GM12878 (cell line): Measurements from ENCODE around the gene GPR39. TPM values are rescaled to one million over a fixed set of nuclear protein-coding genes. Genes with fewer than 3 reads are reported as not detected.

ENCODE experiments used
- ATAC-seq: fragments of 200-7000 bp; cut with Tn5 transposase; 3 replicates; pipeline ENCODE4 v1.9.1; 2020; ENCODE audit warnings: mild to moderate bottlenecking, moderate library complexity
- BruUV-seq: library from RNA; stranded (reverse); fragments of 400-500 nt; replicated peaks from 2 replicates; lab custom pipeline; 2021; lab: Mats Ljungman, UMichigan
- CTCF ChIA-PET: fragments of 300-600 bp; sonication (Branson Sonifier 250); formaldehyde crosslinking; extraction: SDS; loops from one replicate; lab custom pipeline; 2021; ENCODE audit warnings: inconsistent platforms; lab: Yijun Ruan, JAX
- POLR2A ChIA-PET: fragments of 350-600 bp; formaldehyde crosslinking; extraction: SDS; loops from one replicate; lab custom pipeline; 2021; ENCODE audit warnings: inconsistent platforms; lab: Charles Lee
- RAD21 ChIA-PET: fragments of 300-600 bp; sonication (Branson Sonifier 250); formaldehyde crosslinking; loops from one replicate; lab custom pipeline; 2023; ENCODE audit warnings: antibody characterized with exemption; ENCODE audit not compliant: unreplicated experiment; lab: Charles Lee
- SMC1A ChIA-PET: fragments of 300-600 bp; sonication (Branson Sonifier 250); formaldehyde crosslinking; loops from one replicate; lab custom pipeline; 2023; ENCODE audit not compliant: unreplicated experiment, uncharacterized antibody; lab: Charles Lee
- DNase-seq: peaks from one replicate; pipeline ENCODE4 v3.0.0-alpha.2; 2011; ENCODE audit warnings: low read depth, low spot score
- FAIRE-seq: peaks from 3 replicates; lab custom pipeline; 2011; peaks lifted over from hg19 to GRCh38; lab: Jason Lieb, UNC
- H2AFZ ChIP-seq: 2 replicates; pipeline ENCODE4 v1.6.0; 2011; ENCODE audit warnings: low read depth, low read length, control low read depth; ENCODE audit not compliant: control insufficient read depth
- H3K27ac ChIP-seq: 2 replicates; pipeline ENCODE4 v1.5.1; 2011; ENCODE audit warnings: control low read depth; ENCODE audit not compliant: control insufficient read depth, insufficient read depth
- H3K27me3 ChIP-seq, 2 experiments: replicated peaks in 1 of 2; 2 replicates each; pipeline versions ENCODE4 v1.6.0 to v1.6.1; 2011; ENCODE audit warnings: low read length in 1 of 2; ENCODE audit not compliant: control insufficient read depth in 2 of 2, insufficient read depth in 2 of 2
- H3K36me3 ChIP-seq, 2 experiments: 2 replicates each; pipeline ENCODE4 v1.5.1; 2011; ENCODE audit warnings: low read length in 1 of 2; ENCODE audit not compliant: control insufficient read depth in 2 of 2, insufficient read depth in 2 of 2
- H3K4me1 ChIP-seq: 2 replicates; pipeline ENCODE4 v1.6.1; 2011; ENCODE audit warnings: mild to moderate bottlenecking, low read length, moderate library complexity, mixed read lengths; ENCODE audit not compliant: control insufficient read depth, insufficient read depth
- H3K4me2 ChIP-seq: 2 replicates; pipeline ENCODE4 v1.6.0; 2011; ENCODE audit warnings: control low read depth; ENCODE audit not compliant: control insufficient read depth, insufficient read depth
- H3K4me3 ChIP-seq: fragments of 200-600 bp; sonication (generic); 2 replicates; pipeline ENCODE4 v1.5.1; 2016
- H3K79me2 ChIP-seq: 2 replicates; pipeline ENCODE4 v1.6.0; 2011; ENCODE audit warnings: low read length; ENCODE audit not compliant: control insufficient read depth, insufficient read depth
- H3K9ac ChIP-seq: 2 replicates; pipeline ENCODE4 v1.8.0; 2011; ENCODE audit warnings: low read length, control low read depth, mixed read lengths; ENCODE audit not compliant: control insufficient read depth, insufficient read depth
- H3K9me3 ChIP-seq: replicated peaks from 3 replicates; pipeline ENCODE4 v1.5.1; 2011; ENCODE audit warnings: mild to moderate bottlenecking, low read length; ENCODE audit not compliant: control insufficient read depth, insufficient read depth
- H4K20me1 ChIP-seq: 2 replicates; pipeline ENCODE4 v1.6.0; 2011; ENCODE audit not compliant: control insufficient read depth, insufficient read depth
- KDM1A ChIP-seq: fragments of 200-600 bp; sonication (generic); IDR thresholded peaks from 2 replicates; pipeline ENCODE4 v1.6.1; 2016; ENCODE audit warnings: borderline replicate concordance
- SIX5 ChIP-seq: IDR thresholded peaks from 2 replicates; pipeline ENCODE4 v1.6.1; 2011; ENCODE audit warnings: mild to moderate bottlenecking, low read depth, low read length, moderate library complexity; ENCODE audit not compliant: severe bottlenecking
- SMAD1 ChIP-seq: fragments of 450-650 bp; IDR thresholded peaks from 2 replicates; pipeline ENCODE4 v1.6.1; 2018; ENCODE audit warnings: mild to moderate bottlenecking, low read depth; ENCODE audit not compliant: partially characterized antibody
- ZNF207 ChIP-seq: fragments of 450-650 bp; IDR thresholded peaks from 2 replicates; pipeline ENCODE4 v1.6.1; 2014; ENCODE audit warnings: antibody characterized with exemption, mild to moderate bottlenecking, borderline replicate concordance
- WGBS: methylation state at CpG from one replicate; pipeline ENCODE4 v1.1.6; 2016; ENCODE audit warnings: low lambda C conversion rate; ENCODE audit not compliant: insufficient replicate concordance, insufficient coverage; ENCODE audit errors: missing lambda C conversion rate; 5-methylcytosine and 5-hydroxymethylcytosine counted together
- in situ Hi-C: fragments of 300-500 bp; cut with MboI; formaldehyde crosslinking; loops from 9 replicates; pipeline ENCODE4 v1.14.3; 2018; ENCODE audit warnings: mixed read lengths
- intact Hi-C: fragments of 100-400 bp; cut with micrococcal nuclease; formaldehyde crosslinking; loops from one replicate; pipeline ENCODE4 v1.14.2; 2022; ENCODE audit not compliant: unreplicated experiment
- polyA plus RNA-seq, 11 experiments: library from polyadenylated mRNA; depleted of rRNA in 4 of 11; unstranded in 6 of 11; stranded (reverse) in 5 of 11; fragments of >200 nt; fragmentation: Nextera tagmentation in 4 of 11; fragmentation: Illumina TruSeq in 1 of 11; extraction: Ambion mirVana in 4 of 11; extraction: Trizol in 1 of 11; gene quantifications; 1 replicate in 1 of 11; 2 replicates in 10 of 11; pipeline versions ENCODE4 v1.2.1 to v1.2.3, GENCODE V29; 2011 to 2016; ENCODE audit warnings: inconsistent platforms in 2 of 11, missing spikeins in 2 of 11, low read depth in 1 of 11
- total RNA-seq, 4 experiments: library from RNA; depleted of rRNA in 3 of 4; stranded (reverse); fragments of >200 nt in 3 of 4; fragmentation: Illumina TruSeq in 1 of 4; extraction: Trizol in 1 of 4; gene quantifications; 2 replicates each; pipeline versions ENCODE4 v1.2.1 to v1.2.3, GENCODE V29; 2013 to 2021
- TF ChIP-seq, protein P1 (sequence below): fragments of 450-650 bp; IDR thresholded peaks from 2 replicates; pipeline ENCODE4 v1.6.1; 2017; ENCODE audit warnings: mild to moderate bottlenecking

The GPR39 gene
- total and polyA plus RNA-seq, 10 of the 15 experiments (the other 5 are each of a cell fraction or from before 2014, with no cell fraction given) = 0.05 to 0.23 TPM; not detected in 8

DNA sequence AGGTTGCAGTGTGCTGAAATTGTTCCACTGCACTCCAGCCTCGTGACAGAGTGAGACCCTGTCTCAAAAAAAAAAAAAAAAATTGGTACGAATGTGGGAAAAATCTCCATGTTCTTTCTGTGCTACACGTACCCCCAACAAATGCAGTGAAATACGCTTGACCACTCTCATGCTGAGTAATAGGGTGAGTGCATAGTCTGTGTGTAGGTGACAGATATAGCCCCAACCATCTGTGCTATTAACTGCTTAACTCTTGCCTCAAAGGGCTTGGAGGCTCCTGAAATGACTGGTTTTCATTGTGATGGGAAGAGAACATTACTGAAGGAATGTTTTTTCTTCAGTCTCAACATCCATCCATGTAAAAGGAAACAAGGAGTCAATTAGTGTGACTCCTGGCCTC lies 237.7 kb downstream of the GPR39 start:
- RAD21 ChIA-PET = no interaction called here
- no TSS peak for BruUV-seq
- H3K4me1 ChIP-seq = no peaks in the 10 kb centered on the region
- TF ChIP-seq SMAD1 (no peak), SIX5 (no peak), KDM1A (no peak)
- TF ChIP-seq, protein P1, sequence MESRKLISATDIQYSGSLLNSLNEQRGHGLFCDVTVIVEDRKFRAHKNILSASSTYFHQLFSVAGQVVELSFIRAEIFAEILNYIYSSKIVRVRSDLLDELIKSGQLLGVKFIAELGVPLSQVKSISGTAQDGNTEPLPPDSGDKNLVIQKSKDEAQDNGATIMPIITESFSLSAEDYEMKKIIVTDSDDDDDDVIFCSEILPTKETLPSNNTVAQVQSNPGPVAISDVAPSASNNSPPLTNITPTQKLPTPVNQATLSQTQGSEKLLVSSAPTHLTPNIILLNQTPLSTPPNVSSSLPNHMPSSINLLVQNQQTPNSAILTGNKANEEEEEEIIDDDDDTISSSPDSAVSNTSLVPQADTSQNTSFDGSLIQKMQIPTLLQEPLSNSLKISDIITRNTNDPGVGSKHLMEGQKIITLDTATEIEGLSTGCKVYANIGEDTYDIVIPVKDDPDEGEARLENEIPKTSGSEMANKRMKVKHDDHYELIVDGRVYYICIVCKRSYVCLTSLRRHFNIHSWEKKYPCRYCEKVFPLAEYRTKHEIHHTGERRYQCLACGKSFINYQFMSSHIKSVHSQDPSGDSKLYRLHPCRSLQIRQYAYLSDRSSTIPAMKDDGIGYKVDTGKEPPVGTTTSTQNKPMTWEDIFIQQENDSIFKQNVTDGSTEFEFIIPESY = no peak
- POLR2A ChIA-PET = no interaction called here
- no peaks in the 10 kb centered on the region for H3K36me3 ChIP-seq
- intact Hi-C loops (no loop called here), in situ Hi-C loops (no loop called here)
- no peak overlapping the region for H2AFZ ChIP-seq
- WGBS = 0% methylated on average over 4 of the region's 4 CpGs
- no peak overlapping the region for H3K9ac ChIP-seq
- no peak overlapping the region for H3K4me3 ChIP-seq
- ATAC-seq (0 out of 3 replicates have a peak, but pooled peaks have one; percentile 33), DNase-seq (no peak), FAIRE-seq (no peak)
- H3K27me3 ChIP-seq = no peaks in the 10 kb centered on the region; a peak in 1 of 4 replicates
- SMC1A ChIA-PET = no interaction called here
- no peak overlapping the region for H3K4me2 ChIP-seq
- H3K79me2 ChIP-seq = no peaks in the 10 kb centered on the region
- no peaks in the 10 kb centered on the region for H4K20me1 ChIP-seq
- no peaks in the 10 kb centered on the region for H3K9me3 ChIP-seq
- H3K27ac ChIP-seq = no peak overlapping the region
- CTCF ChIA-PET = interaction anchor here (0.7 kb wide), 1 partner anchor 1474 kb away, joined by 3 read pairs; no protein-coding TSS in a partner anchor

DNA sequence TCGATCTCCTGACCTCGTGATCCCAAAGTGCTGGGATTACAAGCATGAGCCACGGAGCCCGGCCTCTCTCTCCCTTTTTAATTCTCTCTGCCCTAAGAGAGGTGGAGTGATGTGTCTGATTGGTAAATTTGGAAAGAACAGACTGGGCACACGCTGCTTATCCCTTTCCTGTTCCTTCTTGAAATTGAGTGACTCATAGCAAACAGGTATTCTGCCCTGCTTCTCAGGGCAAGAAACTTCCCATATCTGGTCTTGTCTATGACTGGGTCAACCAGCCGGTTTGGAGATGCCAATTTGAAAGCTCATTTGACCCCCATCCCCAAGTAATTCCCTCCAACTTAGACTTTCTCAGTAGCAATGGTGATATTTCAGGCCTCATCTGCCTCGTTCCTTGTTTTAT lies 238.4 kb downstream of the GPR39 start:
- POLR2A ChIA-PET = no interaction called here
- no peaks in the 10 kb centered on the region; a peak in 1 of 4 replicates for H3K27me3 ChIP-seq
- SMC1A ChIA-PET = no interaction called here
- WGBS = 24% methylated on average over 7 of the region's 7 CpGs
- ATAC-seq = no peak
- H3K4me2 ChIP-seq = no peak overlapping the region
- H3K4me3 ChIP-seq = no peak overlapping the region
- RAD21 ChIA-PET = no interaction called here
- in situ Hi-C loops = no loop called here
- intact Hi-C loops = no loop called here
- no peak for FAIRE-seq
- H3K36me3 ChIP-seq = no peaks in the 10 kb centered on the region
- H3K4me1 ChIP-seq = no peaks in the 10 kb centered on the region
- no TSS peak for BruUV-seq
- CTCF ChIA-PET = interaction anchor here (0.7 kb wide), 1 partner anchor 1473 kb away, joined by 3 read pairs; no protein-coding TSS in a partner anchor
- H3K9me3 ChIP-seq = no peaks in the 10 kb centered on the region
- no peak overlapping the region for H3K27ac ChIP-seq
- H4K20me1 ChIP-seq = no peaks in the 10 kb centered on the region
- H3K9ac ChIP-seq = no peak overlapping the region
- DNase-seq = no peak
- no peaks in the 10 kb centered on the region for H3K79me2 ChIP-seq
- no peak overlapping the region for H2AFZ ChIP-seq
- no peak for TF ChIP-seq ZNF207
